Middle frontal gyrus (tissue), 1 donor: ENCODE results near the gene NPC1.

Experiments used
- DNase-seq: peaks from one replicate; pipeline ENCODE4 v3.0.0-alpha.2; 2015; ENCODE audit warnings: low spot score; ENCODE audit errors: extremely low spot score

NPC1 gene

GRCh38 chr18:23550898-23551297, 35.4 kb downstream of the NPC1 start:
- DNase-seq: no peak

GRCh38 chr18:23548719-23549118, 37.6 kb downstream of the NPC1 start:
- no peak for DNase-seq

- no peak for DNase-seq
These were observed 38.0 kb downstream of the NPC1 start for GRCh38 chr18:23548275-23548674.

- no peak for DNase-seq
These were observed 38.5 kb downstream of the NPC1 start for GRCh38 chr18:23547846-23548245.

GRCh38 chr18:23547306-23547705, 39.0 kb downstream of the NPC1 start:
- no peak for DNase-seq

- DNase-seq: no peak
These were observed 41.0 kb downstream of the NPC1 start for GRCh38 chr18:23545247-23545789.

GRCh38 chr18:23542461-23542860, 43.8 kb downstream of the NPC1 start:
- no peak for DNase-seq

GRCh38 chr18:23541349-23542093, 44.8 kb downstream of the NPC1 start:
- no peak for DNase-seq

- DNase-seq: no peak
These were observed 45.4 kb downstream of the NPC1 start for GRCh38 chr18:23540867-23541266.

- DNase-seq: no peak
These were observed 46.3 kb downstream of the NPC1 start for GRCh38 chr18:23539911-23540525.

GRCh38 chr18:23539296-23539695, 47.0 kb downstream of the NPC1 start:
- DNase-seq: no peak

- DNase-seq: no peak
These were observed 47.4 kb downstream of the NPC1 start for GRCh38 chr18:23538870-23539269.

- no peak for DNase-seq
These were observed 48.3 kb downstream of the NPC1 start for GRCh38 chr18:23538001-23538400.

GRCh38 chr18:23537274-23537673, 49.0 kb downstream of the NPC1 start:
- no peak for DNase-seq

GRCh38 chr18:23536204-23536603, 50.1 kb downstream of the NPC1 start:
- no peak for DNase-seq

- DNase-seq: no peak
These were observed 52.0 kb downstream of the NPC1 start for GRCh38 chr18:23534276-23534675.

- no peak for DNase-seq
These were observed 53.5 kb downstream of the NPC1 start for GRCh38 chr18:23532848-23533247.

- DNase-seq: no peak
These were observed 54.4 kb downstream of the NPC1 start for GRCh38 chr18:23531912-23532311.

GRCh38 chr18:23530195-23530594, 56.1 kb downstream of the NPC1 start:
- DNase-seq: no peak

- DNase-seq: no peak
These were observed 56.7 kb downstream of the NPC1 start for GRCh38 chr18:23529604-23530003.

- DNase-seq: no peak
These were observed 57.5 kb downstream of the NPC1 start for GRCh38 chr18:23528580-23529472.
